Skeletal muscle satellite cell (primary cell): Measurements from ENCODE around the gene ALKBH7.

ENCODE experiments used
- H3K27me3 ChIP-seq: 2 replicates; pipeline ENCODE4 v1.7.0; 2013; ENCODE audit warnings: low read length; ENCODE audit not compliant: control insufficient read depth, insufficient read depth
- H3K36me3 ChIP-seq: 2 replicates; pipeline ENCODE4 v1.7.0; 2013; ENCODE audit warnings: mild to moderate bottlenecking, control low read depth, low read length; ENCODE audit not compliant: insufficient read depth
- H3K4me1 ChIP-seq: 2 replicates; pipeline ENCODE4 v1.7.0; 2013; ENCODE audit warnings: low read length; ENCODE audit not compliant: control insufficient read depth, insufficient read depth
- H3K4me2 ChIP-seq: 2 replicates; pipeline ENCODE4 v1.7.0; 2013; ENCODE audit warnings: mild to moderate bottlenecking, low read length
- H3K4me3 ChIP-seq: 2 replicates; pipeline ENCODE4 v1.7.0; 2013; ENCODE audit warnings: low read length
- H3K9ac ChIP-seq: 2 replicates; pipeline ENCODE4 v1.7.0; 2013; ENCODE audit warnings: mild to moderate bottlenecking, low read depth, low read length, moderate library complexity
- H3K9me3 ChIP-seq: replicated peaks from 2 replicates; pipeline ENCODE4 v1.7.0; 2013; ENCODE audit warnings: mild to moderate bottlenecking, control low read depth, low read length

The ALKBH7 gene

DNA sequence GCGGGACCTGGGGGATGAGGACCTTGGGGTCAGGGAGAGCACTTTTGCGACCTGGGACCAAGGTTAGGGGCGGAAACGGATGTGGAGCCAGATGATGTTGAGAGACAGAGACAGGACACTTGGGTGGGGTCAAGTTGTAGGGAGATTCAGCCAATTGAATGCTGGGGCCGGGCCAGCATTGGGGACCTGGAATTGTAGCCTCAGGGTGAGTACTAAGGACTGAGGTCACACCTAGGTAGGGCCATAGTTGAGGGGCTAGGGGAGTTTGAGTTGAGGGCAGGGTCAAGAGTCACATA, 1.2 kb downstream of the ALKBH7 start:
- Histone ChIP-seq H3K4me2 (peak overlapping the region; percentile 81), H3K9ac (peak overlapping the region; percentile 20), H3K4me1 (peaks cover 16% of the 10 kb centered on the region), H3K9me3 (no peaks in the 10 kb centered on the region), H3K36me3 (peaks cover 7% of the 10 kb centered on the region), H3K27me3 (no peaks in the 10 kb centered on the region), H3K4me3 (peak overlapping the region; percentile 70)

DNA sequence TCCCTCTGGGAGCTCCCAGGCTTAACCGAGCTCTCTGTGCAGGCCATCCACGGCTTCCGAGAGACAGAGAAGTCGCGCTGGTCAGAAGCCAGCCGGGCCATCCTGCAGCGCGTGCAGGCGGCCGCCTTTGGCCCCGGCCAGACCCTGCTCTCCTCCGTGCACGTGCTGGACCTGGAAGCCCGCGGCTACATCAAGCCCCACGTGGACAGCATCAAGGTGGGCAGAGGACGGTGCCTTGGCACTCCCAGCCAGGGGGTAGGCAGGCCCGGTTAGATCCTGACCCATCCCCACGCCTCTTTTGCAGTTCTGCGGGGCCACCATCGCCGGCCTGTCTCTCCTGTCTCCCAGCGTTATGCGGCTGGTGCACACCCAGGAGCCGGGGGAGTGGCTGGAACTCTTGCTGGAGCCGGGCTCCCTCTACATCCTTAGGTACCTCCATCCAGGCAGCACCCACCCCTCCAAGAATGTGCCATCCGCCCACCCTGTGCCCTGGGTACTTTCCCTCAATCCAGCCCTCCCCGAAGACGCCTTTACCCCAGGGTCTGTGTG, 1.6 kb downstream of the ALKBH7 start:
- Histone ChIP-seq H3K9ac (no peak overlapping the region), H3K4me3 (no peak overlapping the region), H3K9me3 (no peaks in the 10 kb centered on the region), H3K4me2 (peak overlapping the region; percentile 81), H3K27me3 (no peaks in the 10 kb centered on the region), H3K4me1 (peaks cover 16% of the 10 kb centered on the region), H3K36me3 (peaks cover 10% of the 10 kb centered on the region)

DNA sequence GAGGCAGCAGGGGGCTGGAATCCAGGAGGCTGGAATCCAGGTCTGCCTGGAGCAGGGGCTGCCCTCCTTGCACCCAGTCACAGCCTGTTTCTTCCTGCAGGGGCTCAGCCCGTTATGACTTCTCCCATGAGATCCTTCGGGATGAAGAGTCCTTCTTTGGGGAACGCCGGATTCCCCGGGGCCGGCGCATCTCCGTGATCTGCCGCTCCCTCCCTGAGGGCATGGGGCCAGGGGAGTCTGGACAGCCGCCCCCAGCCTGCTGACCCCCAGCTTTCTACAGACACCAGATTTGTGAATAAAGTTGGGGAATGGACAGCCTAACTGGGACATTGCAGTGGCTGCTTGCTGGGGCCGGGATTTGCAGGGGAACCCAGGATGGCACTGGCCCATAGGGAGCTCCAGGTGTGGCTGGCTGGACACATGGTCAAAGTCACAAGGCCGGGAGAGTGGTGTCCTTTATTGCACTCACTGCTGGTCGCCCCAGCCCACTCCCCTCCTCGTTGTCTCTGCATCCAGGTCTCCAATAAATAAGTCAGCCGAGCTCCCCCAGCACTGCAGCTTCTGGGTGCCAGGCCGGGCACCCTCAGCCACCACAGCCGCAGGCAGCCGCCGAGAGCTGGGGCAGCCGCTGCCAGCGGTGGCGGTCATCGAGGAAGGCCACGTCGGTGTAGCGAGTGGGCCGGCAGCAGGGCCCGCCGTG, 2.3 kb downstream of the ALKBH7 start:
- H3K4me1 ChIP-seq: peaks cover 16% of the 10 kb centered on the region
- no peak overlapping the region for H3K4me3 ChIP-seq
- peaks cover 16% of the 10 kb centered on the region for H3K36me3 ChIP-seq
- no peak overlapping the region for H3K9ac ChIP-seq
- no peaks in the 10 kb centered on the region for H3K27me3 ChIP-seq
- H3K9me3 ChIP-seq: no peaks in the 10 kb centered on the region
- no peak overlapping the region for H3K4me2 ChIP-seq

DNA sequence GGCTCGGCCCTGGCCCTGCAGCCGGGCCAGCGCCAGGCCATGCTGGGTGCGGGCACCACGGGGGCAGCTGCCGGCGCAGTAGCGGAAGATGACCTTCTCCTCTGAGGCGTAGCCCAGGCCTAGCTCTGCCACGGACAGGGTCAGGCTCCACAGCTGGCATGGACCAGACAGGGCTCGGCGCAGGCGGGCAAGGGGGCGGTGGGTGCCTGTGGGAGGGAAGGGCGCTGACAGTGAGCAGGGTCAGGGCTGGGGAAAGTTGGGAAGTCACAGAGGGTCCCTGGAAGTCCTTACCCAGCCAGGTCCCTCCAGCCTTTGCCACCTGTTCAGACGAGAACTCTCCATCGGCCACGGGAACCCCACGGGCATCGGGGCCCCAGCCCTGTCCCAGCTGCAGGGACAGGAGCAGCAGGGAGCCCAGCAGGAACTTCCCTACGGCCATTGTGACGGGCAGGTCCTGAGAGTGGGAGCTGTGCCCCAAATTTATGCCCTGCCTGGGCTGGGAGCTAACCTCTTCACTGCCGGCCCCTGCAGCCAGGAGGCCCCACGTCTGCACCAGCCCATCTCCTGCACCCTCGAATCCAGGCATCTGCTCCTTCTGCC, 2.9 kb downstream of the ALKBH7 start, which contains the start of gene PSPN:
TSS of gene PSPN (minus strand) at position 523 of the 600 bp plus-strand sequence. CDS start at position 439, 84 bp downstream.
- no peak within 1 kb of the TSS for H3K9ac ChIP-seq
- H3K36me3 ChIP-seq: peaks cover 22% of the 10 kb centered on the region
- H3K4me3 ChIP-seq: no peak within 1 kb of the TSS

DNA sequence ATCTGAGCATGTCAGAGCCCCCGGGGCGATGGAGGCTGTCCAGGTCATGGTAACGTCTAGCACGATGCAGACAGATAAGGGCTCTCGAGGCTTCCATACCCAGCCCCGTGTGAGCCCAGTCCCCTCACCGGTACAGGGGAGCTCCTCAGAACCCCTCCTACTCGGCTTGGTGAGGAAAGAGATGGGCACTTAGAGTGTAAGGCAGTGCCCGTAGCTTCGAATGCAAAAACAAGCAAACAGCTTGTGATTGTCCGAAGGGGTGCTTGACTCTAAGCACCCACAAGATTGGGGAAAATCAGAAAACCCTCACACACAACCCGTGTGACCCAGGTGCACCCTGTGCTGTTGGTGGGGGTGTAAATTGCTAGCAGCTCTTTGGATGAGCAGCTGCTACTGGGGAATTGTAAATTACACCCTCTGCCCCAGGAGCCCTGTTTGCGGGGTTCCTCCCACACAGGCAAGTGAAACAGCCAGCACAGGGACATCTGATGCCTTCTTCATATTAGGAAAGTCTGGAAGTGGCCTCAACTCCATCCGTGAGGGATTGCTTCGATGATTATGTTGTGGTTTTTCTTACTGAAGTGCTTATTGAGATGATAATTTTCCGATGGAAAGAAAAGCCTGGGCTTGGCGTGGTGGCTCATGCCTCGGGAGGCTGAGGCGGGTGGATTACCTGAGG, 4.1 kb downstream of the ALKBH7 start:
- Histone ChIP-seq H3K4me3 (no peak overlapping the region), H3K4me2 (no peak overlapping the region), H3K27me3 (no peaks in the 10 kb centered on the region), H3K36me3 (peaks cover 34% of the 10 kb centered on the region), H3K9ac (no peak overlapping the region), H3K4me1 (peaks cover 16% of the 10 kb centered on the region), H3K9me3 (no peaks in the 10 kb centered on the region)

More for the DNA sequence above, 2.9 kb downstream of the ALKBH7 start, which contains the start of gene PSPN:
- Histone ChIP-seq H3K4me1 (peaks cover 16% of the 10 kb centered on the region), H3K4me2 (no peak within 1 kb of the TSS), H3K27me3 (no peaks in the 10 kb centered on the region), H3K9me3 (no peaks in the 10 kb centered on the region)

DNA sequence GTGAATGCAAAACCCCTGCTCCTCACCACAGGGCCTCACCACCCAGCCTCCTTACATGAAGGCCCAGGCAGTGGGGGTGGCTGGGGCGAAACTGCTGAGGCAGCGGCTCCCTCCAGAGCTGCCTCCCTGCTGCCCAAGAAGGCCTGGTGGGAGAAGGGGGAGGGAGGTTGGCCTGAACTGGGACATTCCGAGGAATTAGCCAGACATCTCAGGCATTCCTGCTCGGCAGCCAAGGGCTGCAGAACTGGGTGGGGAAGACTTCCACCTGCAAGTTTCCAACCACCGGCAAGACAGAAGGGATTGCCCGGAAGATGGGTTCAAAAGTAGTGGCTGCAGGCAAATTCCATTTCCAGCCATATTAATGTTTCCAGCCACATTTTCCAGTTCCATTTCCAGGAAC, 5.4 kb downstream of the ALKBH7 start:
- Histone ChIP-seq H3K4me1 (peaks cover 13% of the 10 kb centered on the region), H3K9ac (no peak overlapping the region), H3K4me2 (no peak overlapping the region), H3K27me3 (no peaks in the 10 kb centered on the region), H3K36me3 (peaks cover 44% of the 10 kb centered on the region), H3K9me3 (no peaks in the 10 kb centered on the region), H3K4me3 (no peak overlapping the region)

DNA sequence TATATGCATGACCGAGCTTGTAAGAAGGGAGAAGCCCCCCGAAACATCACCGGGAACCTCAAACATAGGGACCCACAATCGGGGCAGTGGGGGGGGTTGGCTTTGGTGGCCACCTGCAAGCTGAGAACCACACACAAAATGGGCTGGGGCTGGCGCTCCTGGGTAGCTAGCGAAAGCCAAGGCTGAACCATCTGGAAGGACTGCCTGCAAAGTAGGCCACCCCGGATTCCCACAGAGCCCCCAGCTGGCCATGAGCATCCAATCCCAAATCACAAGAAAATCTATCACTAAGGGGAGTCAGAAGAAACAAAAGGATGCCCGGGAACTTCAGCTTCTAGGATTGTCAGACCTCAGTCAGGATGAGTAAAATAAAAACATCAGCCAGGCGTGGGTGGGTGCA, 5.9 kb downstream of the ALKBH7 start:
- Histone ChIP-seq H3K4me1 (peaks cover 12% of the 10 kb centered on the region), H3K4me3 (no peak overlapping the region), H3K9me3 (no peaks in the 10 kb centered on the region), H3K27me3 (no peaks in the 10 kb centered on the region), H3K4me2 (no peak overlapping the region), H3K9ac (no peak overlapping the region), H3K36me3 (peaks cover 48% of the 10 kb centered on the region)

DNA sequence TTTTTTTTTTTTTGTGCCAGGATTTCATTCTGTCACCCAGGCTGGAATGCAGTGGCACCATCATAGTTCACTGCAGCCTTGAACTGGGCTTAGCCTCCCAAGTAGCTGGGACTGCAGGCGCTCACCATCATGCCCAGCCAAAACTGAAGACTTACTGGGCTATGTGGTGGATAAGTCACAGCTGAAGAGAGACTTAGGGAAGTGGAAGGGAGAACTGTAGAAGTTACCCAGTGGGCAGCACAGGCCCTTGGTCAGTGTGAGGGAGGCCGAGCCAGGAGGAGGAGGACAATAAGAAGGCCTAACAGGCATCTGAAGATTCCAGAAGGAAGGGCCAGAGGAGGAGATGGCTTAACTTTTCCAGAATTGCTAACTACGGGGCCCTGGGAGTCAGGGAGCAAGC, 7.2 kb downstream of the ALKBH7 start:
- Histone ChIP-seq H3K4me2 (no peak overlapping the region), H3K27me3 (no peaks in the 10 kb centered on the region), H3K9me3 (no peaks in the 10 kb centered on the region), H3K9ac (no peak overlapping the region), H3K4me1 (peaks cover 4% of the 10 kb centered on the region), H3K36me3 (peaks cover 53% of the 10 kb centered on the region), H3K4me3 (no peak overlapping the region)

DNA sequence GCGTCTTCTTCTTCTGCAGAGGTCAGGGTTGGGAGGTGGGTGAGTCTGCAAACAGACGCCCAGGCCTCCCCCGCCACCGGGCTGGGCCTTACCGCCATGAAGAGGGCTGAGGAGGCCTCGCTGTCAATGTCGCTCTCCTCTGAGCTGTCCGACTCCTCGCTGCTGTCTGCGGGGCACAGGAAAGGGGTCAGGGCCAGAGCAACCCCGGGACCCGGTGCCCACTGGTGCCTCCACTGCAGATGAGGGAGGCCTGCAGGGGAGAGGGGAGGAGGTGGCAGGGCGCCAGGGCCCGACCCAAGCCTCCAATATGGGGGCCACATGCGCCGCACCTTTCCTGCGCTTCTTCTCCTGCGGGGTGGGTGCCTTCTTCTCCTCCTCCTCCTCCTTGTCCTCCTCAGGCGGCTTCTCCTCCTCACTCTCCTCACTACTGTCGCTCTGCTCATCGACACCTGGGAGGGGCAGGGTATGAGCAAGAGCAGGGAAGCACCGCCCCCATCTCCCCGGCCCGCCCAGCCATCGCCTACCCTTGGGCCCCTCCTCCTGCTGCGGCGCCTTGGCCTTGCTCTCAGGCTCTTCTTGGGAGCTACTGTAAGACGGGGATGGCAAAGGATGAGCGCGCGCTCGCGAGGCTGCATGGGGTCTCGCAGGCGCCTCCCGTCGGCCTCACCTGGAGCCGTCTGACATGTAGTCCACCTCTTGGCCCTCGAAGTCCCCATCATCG, 8.6 kb downstream of the ALKBH7 start:
- H3K4me3 ChIP-seq: no peak overlapping the region
- no peaks in the 10 kb centered on the region for H3K9me3 ChIP-seq
- H3K27me3 ChIP-seq: no peaks in the 10 kb centered on the region
- peaks cover 4% of the 10 kb centered on the region for H3K4me1 ChIP-seq
- H3K4me2 ChIP-seq: no peak overlapping the region
- no peak overlapping the region for H3K9ac ChIP-seq
- H3K36me3 ChIP-seq: peaks cover 60% of the 10 kb centered on the region

DNA sequence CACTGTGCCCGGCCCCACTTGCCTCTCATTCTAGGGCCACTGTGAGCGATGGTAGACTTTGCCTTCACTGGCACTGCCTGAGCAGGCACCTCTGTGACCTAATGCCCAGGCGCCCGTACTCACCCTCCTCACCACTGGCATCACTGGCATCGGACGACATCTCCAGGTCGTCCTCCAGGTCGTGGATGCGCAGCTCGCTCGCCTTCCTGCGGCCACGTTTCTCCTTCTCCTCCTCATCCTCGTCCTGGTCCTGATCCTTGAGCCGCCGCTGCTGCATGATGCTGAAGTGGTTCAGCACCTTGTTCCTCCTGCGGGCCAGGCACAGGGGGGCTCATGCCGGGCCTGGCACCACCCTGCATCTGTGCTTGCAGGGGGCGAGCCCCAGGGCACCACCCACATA, 10.6 kb downstream of the ALKBH7 start:
- Histone ChIP-seq H3K4me1 (no peaks in the 10 kb centered on the region), H3K4me2 (no peak overlapping the region), H3K27me3 (no peaks in the 10 kb centered on the region), H3K9me3 (no peaks in the 10 kb centered on the region), H3K9ac (no peak overlapping the region), H3K36me3 (peaks cover 73% of the 10 kb centered on the region), H3K4me3 (no peak overlapping the region)

DNA sequence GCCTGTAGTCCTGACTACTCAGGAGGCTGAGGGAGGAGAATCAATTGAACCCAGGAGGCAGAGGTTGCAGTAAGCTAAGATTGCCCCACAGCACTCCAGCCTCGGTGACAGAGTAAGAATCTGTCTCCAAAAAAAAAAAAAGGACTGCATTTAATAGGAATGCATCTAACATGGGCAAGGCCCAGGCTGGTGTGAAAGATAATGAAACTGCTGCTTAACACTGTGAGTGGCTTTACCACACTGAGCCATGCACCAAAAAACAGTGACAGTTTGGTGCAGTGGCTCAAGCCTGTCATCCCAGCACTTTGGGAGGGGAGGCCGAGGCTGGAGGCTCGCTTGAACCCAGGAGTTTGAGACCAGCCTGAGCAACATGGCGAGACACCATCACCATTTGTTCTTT, 11.8 kb downstream of the ALKBH7 start:
- Histone ChIP-seq H3K4me1 (no peaks in the 10 kb centered on the region), H3K4me2 (no peak overlapping the region), H3K27me3 (no peaks in the 10 kb centered on the region), H3K9me3 (no peaks in the 10 kb centered on the region), H3K9ac (no peak overlapping the region), H3K4me3 (no peak overlapping the region), H3K36me3 (peaks cover 73% of the 10 kb centered on the region)
